HEK293 (cell line): ENCODE results near the gene MNT.
A peak's percentile ranks its signal among the peaks of the same experiment; 100 is the strongest.

ENCODE experiments used
- EGR2 ChIP-seq: fragments of 450-650 bp; formaldehyde crosslinking; IDR thresholded peaks from 2 replicates; pipeline ENCODE4 v1.5.1; 2016; ENCODE audit warnings: low read depth, missing biosample characterization, missing genetic modification characterization
- ELK4 ChIP-seq: IDR thresholded peaks from 2 replicates; pipeline ENCODE4 v1.6.1; 2011; ENCODE audit warnings: mild to moderate bottlenecking, low read depth, low read length, borderline replicate concordance
- HIC1 ChIP-seq: fragments of 450-650 bp; formaldehyde crosslinking; IDR thresholded peaks from 2 replicates; pipeline ENCODE4 v1.5.1; 2016; ENCODE audit warnings: missing biosample characterization, missing genetic modification characterization
- PRDM10 ChIP-seq: fragments of 450-650 bp; formaldehyde crosslinking; IDR thresholded peaks from 2 replicates; pipeline ENCODE4 v1.5.1; 2016; ENCODE audit warnings: missing biosample characterization, missing genetic modification characterization
- REST ChIP-seq: fragments of 450-650 bp; formaldehyde crosslinking; IDR thresholded peaks from 2 replicates; pipeline ENCODE4 v1.5.1; 2016; ENCODE audit warnings: missing biosample characterization, missing genetic modification characterization
- SCRT2 ChIP-seq: fragments of 450-650 bp; formaldehyde crosslinking; IDR thresholded peaks from 2 replicates; pipeline ENCODE4 v1.5.1; 2016; ENCODE audit warnings: missing biosample characterization, missing genetic modification characterization
- ZBTB17 ChIP-seq: fragments of 450-650 bp; formaldehyde crosslinking; IDR thresholded peaks from 2 replicates; pipeline ENCODE4 v1.5.1; 2016; ENCODE audit warnings: missing biosample characterization, missing genetic modification characterization
- ZBTB20 ChIP-seq: fragments of 450-650 bp; formaldehyde crosslinking; IDR thresholded peaks from 2 replicates; pipeline ENCODE4 v1.5.1; 2016; ENCODE audit warnings: missing biosample characterization, missing genetic modification characterization
- ZEB2 ChIP-seq: fragments of 450-650 bp; formaldehyde crosslinking; IDR thresholded peaks from 2 replicates; pipeline ENCODE4 v1.5.1; 2016; ENCODE audit warnings: missing biosample characterization, missing genetic modification characterization
- ZNF112 ChIP-seq: fragments of 450-650 bp; formaldehyde crosslinking; IDR thresholded peaks from 2 replicates; pipeline ENCODE4 v1.5.0; 2017; ENCODE audit warnings: missing biosample characterization, missing genetic modification characterization
- ZNF114 ChIP-seq: fragments of 450-650 bp; formaldehyde crosslinking; IDR thresholded peaks from 2 replicates; pipeline ENCODE4 v1.5.0; 2017; ENCODE audit warnings: missing biosample characterization, missing genetic modification characterization
- ZNF214 ChIP-seq: fragments of 450-650 bp; formaldehyde crosslinking; IDR thresholded peaks from 2 replicates; pipeline ENCODE4 v1.5.1; 2017; ENCODE audit warnings: missing biosample characterization, mild to moderate bottlenecking, missing genetic modification characterization, borderline replicate concordance
- ZNF335 ChIP-seq: fragments of 450-650 bp; formaldehyde crosslinking; conservative IDR thresholded peaks from 2 replicates; pipeline ENCODE4 v1.5.1; 2016; ENCODE audit warnings: missing biosample characterization, missing genetic modification characterization
- ZNF398 ChIP-seq: fragments of 450-650 bp; formaldehyde crosslinking; IDR thresholded peaks from 2 replicates; pipeline ENCODE4 v1.5.1; 2017; ENCODE audit warnings: missing biosample characterization, missing genetic modification characterization
- ZNF416 ChIP-seq: fragments of 450-650 bp; formaldehyde crosslinking; IDR thresholded peaks from 2 replicates; pipeline ENCODE4 v1.5.1; 2016; ENCODE audit warnings: missing biosample characterization, missing genetic modification characterization
- ZNF624 ChIP-seq: fragments of 450-650 bp; formaldehyde crosslinking; IDR thresholded peaks from 2 replicates; pipeline ENCODE4 v1.5.1; 2017; ENCODE audit warnings: missing biosample characterization, missing genetic modification characterization
- ZNF677 ChIP-seq: fragments of 450-650 bp; IDR thresholded peaks from 2 replicates; pipeline ENCODE4 v1.5.0; 2018; ENCODE audit warnings: missing biosample characterization, mild to moderate bottlenecking, missing genetic modification characterization, moderate library complexity
- ZNF747 ChIP-seq: fragments of 450-650 bp; formaldehyde crosslinking; IDR thresholded peaks from 2 replicates; pipeline ENCODE4 v1.5.1; 2016; ENCODE audit warnings: missing biosample characterization, missing genetic modification characterization
- ZNF792 ChIP-seq: fragments of 450-650 bp; formaldehyde crosslinking; IDR thresholded peaks from 2 replicates; pipeline ENCODE4 v1.5.1; 2016; ENCODE audit warnings: missing biosample characterization, missing genetic modification characterization
- ZNF830 ChIP-seq: fragments of 450-650 bp; IDR thresholded peaks from 2 replicates; pipeline ENCODE4 v1.5.0; 2018; ENCODE audit warnings: missing biosample characterization, missing genetic modification characterization, low read depth, mild to moderate bottlenecking, moderate library complexity
- ZNF837 ChIP-seq: fragments of 450-650 bp; formaldehyde crosslinking; IDR thresholded peaks from 2 replicates; pipeline ENCODE4 v1.5.1; 2016; ENCODE audit warnings: missing biosample characterization, missing genetic modification characterization
- TF ChIP-seq, protein P1 (sequence below): fragments of 450-650 bp; formaldehyde crosslinking; IDR thresholded peaks from 2 replicates; pipeline ENCODE4 v1.5.1; 2017; ENCODE audit warnings: missing biosample characterization, mild to moderate bottlenecking, missing genetic modification characterization, moderate library complexity
- TF ChIP-seq, protein P2 (sequence below): fragments of 450-650 bp; formaldehyde crosslinking; IDR thresholded peaks from 2 replicates; pipeline ENCODE4 v1.5.1; 2016; ENCODE audit warnings: missing biosample characterization, missing genetic modification characterization

MNT gene

DNA sequence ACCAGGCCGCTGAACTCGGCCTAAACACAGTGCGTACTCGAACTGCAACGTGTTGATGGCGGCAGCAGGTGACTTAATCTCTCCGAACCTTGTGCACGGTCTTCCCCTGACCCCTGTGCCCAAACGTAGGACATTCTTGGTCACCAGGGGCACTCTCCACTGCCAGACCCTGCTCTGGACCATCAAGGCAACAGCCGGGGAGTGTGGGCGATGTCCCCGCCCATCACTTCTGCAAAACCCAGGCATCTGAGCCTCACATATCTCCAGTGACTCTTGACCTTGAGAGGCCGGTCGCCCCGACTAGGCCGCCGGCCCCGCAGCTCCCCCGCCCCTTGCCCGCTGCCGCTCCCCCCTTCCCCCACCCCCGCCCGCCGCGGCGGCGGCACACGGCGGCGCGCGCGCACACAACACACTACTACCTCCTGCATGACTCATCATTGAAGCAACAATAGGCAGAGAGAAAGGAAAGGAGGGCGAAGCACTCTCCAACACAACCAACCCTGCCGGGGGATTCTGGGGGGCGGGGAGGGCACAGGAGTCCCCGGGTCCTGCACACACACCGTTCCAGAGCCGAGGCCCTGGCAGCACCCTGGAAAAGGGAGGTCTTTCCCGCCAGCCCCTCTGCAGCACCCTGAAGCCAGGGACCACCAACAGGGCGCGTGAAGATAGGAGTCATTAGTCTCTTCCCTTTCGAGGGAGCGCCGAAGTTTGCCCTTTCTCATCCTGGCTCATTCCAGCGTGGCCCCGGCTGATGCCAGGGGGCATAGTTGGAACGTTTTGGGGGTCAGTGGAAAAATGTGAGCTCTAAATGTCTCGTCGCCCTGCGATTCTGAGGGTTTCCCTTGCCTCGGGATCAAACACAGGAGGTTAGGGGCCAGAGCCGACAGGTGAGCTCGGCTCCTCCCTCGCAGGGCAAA lies 1.9 kb downstream of the MNT start (continued):
- TF ChIP-seq, protein P1, sequence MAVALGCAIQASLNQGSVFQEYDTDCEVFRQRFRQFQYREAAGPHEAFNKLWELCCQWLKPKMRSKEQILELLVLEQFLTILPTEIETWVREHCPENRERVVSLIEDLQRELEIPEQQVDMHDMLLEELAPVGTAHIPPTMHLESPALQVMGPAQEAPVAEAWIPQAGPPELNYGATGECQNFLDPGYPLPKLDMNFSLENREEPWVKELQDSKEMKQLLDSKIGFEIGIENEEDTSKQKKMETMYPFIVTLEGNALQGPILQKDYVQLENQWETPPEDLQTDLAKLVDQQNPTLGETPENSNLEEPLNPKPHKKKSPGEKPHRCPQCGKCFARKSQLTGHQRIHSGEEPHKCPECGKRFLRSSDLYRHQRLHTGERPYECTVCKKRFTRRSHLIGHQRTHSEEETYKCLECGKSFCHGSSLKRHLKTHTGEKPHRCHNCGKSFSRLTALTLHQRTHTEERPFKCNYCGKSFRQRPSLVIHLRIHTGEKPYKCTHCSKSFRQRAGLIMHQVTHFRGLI (tag by site-specific recombination) = no peak
- peak; percentile 73 for TF ChIP-seq ZNF398
- TF ChIP-seq EGR2 (tag by site-specific recombination) = 0 out of 2 replicates have a peak, but pooled peaks have one; percentile 27
- no peak for TF ChIP-seq ELK4
- no peak for TF ChIP-seq ZNF214 (tag by site-specific recombination)
- TF ChIP-seq PRDM10 = peak; percentile 73
- TF ChIP-seq, protein P2, sequence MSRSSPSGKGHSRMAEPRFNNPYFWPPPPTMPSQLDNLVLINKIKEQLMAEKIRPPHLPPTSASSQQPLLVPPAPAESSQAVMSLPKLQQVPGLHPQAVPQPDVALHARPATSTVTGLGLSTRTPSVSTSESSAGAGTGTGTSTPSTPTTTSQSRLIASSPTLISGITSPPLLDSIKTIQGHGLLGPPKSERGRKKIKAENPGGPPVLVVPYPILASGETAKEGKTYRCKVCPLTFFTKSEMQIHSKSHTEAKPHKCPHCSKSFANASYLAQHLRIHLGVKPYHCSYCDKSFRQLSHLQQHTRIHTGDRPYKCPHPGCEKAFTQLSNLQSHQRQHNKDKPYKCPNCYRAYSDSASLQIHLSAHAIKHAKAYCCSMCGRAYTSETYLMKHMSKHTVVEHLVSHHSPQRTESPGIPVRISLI (tag by site-specific recombination) = no peak
- TF ChIP-seq ZBTB20 = peak; percentile 91
- peak; percentile 86 for TF ChIP-seq ZNF335
- no peak for TF ChIP-seq ZNF830
- TF ChIP-seq REST (tag by site-specific recombination) = no peak; the same call in 1 of the 2 replicates
- TF ChIP-seq ZNF747 (tag by site-specific recombination) = no peak
- TF ChIP-seq ZNF792 = no peak
- peak; percentile 86 for TF ChIP-seq ZBTB17
- TF ChIP-seq ZNF677 (tag by site-specific recombination) = no peak
- no peak for TF ChIP-seq ZNF624 (tag by site-specific recombination)
- no peak; the same call in 1 of the 2 replicates for TF ChIP-seq ZEB2 (tag by site-specific recombination)
- TF ChIP-seq ZNF114 = no peak
- TF ChIP-seq ZNF416 (tag by site-specific recombination) = no peak
- peak; percentile 72 for TF ChIP-seq HIC1 (tag by site-specific recombination)
- no peak for TF ChIP-seq ZNF112 (tag by site-specific recombination)
- peak; percentile 93 for TF ChIP-seq SCRT2 (tag by site-specific recombination)
- TF ChIP-seq ZNF837 (tag by site-specific recombination) = no peak
